ENCODE measurements around the gene SYP. TPM values are rescaled to one million over a fixed set of nuclear protein-coding genes. Genes with fewer than 3 reads are reported as not detected.
A peak's percentile ranks its signal among the peaks of the same experiment; 100 is the strongest.

SYP gene
- total and polyA plus RNA-seq, 9 of the 15 experiments (the other 6 are each of a cell fraction or from before 2014, with no cell fraction given): 0.48 to 5.1 (median 2.6) TPM

DNA sequence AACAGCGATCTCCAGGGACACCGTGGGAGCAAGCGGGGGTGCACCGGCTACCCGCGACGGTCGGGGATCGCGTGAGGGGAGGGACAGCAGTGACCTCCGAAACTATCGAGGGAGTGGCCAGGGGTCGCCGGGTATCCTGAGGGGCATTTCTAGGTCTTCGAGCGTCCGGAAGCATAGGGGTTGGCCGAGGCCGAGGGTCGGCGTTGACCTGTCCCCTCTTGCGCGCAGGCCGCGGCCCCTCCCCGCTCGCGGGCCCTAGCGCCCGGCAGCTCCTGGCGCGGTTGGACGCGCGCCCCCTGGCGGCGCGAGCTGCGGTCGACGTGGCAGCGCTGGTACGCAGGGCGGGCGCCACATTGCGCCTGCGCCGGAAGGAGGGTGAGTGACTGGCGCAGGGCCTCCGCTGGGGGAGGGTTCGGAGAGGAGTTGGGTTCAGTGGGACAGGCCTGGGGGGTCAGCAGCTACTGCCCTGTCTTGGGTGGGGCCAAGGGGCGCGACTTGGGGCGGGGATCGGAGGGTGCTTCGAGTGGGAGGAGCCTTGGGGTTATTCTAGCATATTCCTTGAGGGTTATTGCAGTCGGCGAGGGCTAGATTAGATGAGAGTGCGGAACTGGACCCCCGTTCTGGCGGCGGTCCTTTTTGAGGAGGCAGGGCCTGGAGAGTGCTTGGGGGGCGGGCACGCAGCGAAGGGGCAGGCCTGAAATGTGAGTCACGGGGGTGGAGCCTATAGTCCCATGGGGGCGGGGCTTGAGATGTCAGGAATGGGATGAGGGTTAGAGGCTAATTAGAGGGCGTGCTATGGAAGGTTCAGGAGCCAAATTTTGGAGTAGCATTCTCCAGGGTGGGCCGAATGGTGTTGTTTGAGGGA lies 36.2 kb downstream of the SYP start (continued):
- TF ChIP-seq MAZ (CRISPR knock-in tag; conservative IDR thresholded peaks at IDR 0.05 in 1 of 2, IDR thresholded peaks at IDR 0.05 in 1 of 2): peak; percentile 33 to 84; a peak in 3 of 4 replicates
- TF ChIP-seq ATF7 (IDR thresholded peaks at IDR 0.05): peak; percentile 95
- no peak for TF ChIP-seq KLF13 (tag; IDR thresholded peaks at IDR 0.05; ENCODE audit: borderline replicate concordance, low read depth)
- no peak; the same call in 1 of the 2 replicates for TF ChIP-seq CREB1 (IDR thresholded peaks at IDR 0.05)
- peak; percentile 69; the same call in 1 of the 2 replicates for TF ChIP-seq CREB1 (CRISPR knock-in tag; IDR thresholded peaks at IDR 0.05)
- TF ChIP-seq ZNF133 (CRISPR knock-in tag; IDR thresholded peaks at IDR 0.05): no peak
- TF ChIP-seq NR3C1 (CRISPR knock-in tag; IDR thresholded peaks at IDR 0.05): no peak
- 0 out of 2 replicates have a peak, but pooled peaks have one; percentile 12 for TF ChIP-seq DPF2 (IDR thresholded peaks at IDR 0.05)
- TF ChIP-seq RAD51 (IDR thresholded peaks at IDR 0.05; ENCODE audit: borderline replicate concordance, low read depth): no peak
- TF ChIP-seq NRF1 (conservative IDR thresholded peaks at IDR 0.05 in 1 of 2, IDR thresholded peaks at IDR 0.05 in 1 of 2): peak; percentile 90 to 92
- TF ChIP-seq CCNT2 (IDR thresholded peaks at IDR 0.05; ENCODE audit: borderline replicate concordance, extremely low read depth, insufficient read length, low read depth, low read length): peak; percentile 52
- TF ChIP-seq KDM5B (IDR thresholded peaks at IDR 0.05; ENCODE audit: insufficient replicate concordance, low read depth, low read length): peak; percentile 29
- TF ChIP-seq PHF21A (IDR thresholded peaks at IDR 0.05; ENCODE audit: borderline replicate concordance, low read depth): peak; percentile 28; the same call in 1 of the 2 replicates
- TF ChIP-seq, protein P1, sequence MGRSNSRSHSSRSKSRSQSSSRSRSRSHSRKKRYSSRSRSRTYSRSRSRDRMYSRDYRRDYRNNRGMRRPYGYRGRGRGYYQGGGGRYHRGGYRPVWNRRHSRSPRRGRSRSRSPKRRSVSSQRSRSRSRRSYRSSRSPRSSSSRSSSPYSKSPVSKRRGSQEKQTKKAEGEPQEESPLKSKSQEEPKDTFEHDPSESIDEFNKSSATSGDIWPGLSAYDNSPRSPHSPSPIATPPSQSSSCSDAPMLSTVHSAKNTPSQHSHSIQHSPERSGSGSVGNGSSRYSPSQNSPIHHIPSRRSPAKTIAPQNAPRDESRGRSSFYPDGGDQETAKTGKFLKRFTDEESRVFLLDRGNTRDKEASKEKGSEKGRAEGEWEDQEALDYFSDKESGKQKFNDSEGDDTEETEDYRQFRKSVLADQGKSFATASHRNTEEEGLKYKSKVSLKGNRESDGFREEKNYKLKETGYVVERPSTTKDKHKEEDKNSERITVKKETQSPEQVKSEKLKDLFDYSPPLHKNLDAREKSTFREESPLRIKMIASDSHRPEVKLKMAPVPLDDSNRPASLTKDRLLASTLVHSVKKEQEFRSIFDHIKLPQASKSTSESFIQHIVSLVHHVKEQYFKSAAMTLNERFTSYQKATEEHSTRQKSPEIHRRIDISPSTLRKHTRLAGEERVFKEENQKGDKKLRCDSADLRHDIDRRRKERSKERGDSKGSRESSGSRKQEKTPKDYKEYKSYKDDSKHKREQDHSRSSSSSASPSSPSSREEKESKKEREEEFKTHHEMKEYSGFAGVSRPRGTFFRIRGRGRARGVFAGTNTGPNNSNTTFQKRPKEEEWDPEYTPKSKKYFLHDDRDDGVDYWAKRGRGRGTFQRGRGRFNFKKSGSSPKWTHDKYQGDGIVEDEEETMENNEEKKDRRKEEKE (IDR thresholded peaks at IDR 0.05; ENCODE audit: borderline replicate concordance in 1 of 2, control insufficient read depth in 1 of 2, low read depth in 2 of 2, low read length in 1 of 2): peak in 1 of 2 experiments; percentile 58; a peak in 1 of 4 replicates
- TF ChIP-seq VEZF1 (CRISPR knock-in tag; IDR thresholded peaks at IDR 0.05): peak; percentile 69
- TF ChIP-seq NR2C2 (CRISPR knock-in tag; IDR thresholded peaks at IDR 0.05): no peak
- TF ChIP-seq NR2C2 (tag; IDR thresholded peaks at IDR 0.05): peak; percentile 64
- peak; percentile 22; the same call in 1 of the 2 replicates for TF ChIP-seq JUND (IDR thresholded peaks at IDR 0.05; ENCODE audit: borderline replicate concordance, low read depth, low read length)
- no peak for TF ChIP-seq JUND (tag; IDR thresholded peaks at IDR 0.05; ENCODE audit: borderline replicate concordance, low read depth, low read length)
- TF ChIP-seq CXXC5 (CRISPR knock-in tag; IDR thresholded peaks at IDR 0.05): peak; percentile 69
- TF ChIP-seq ARID1B (IDR thresholded peaks at IDR 0.05): peak; percentile 38; the same call in 1 of the 2 replicates
- TF ChIP-seq RAD21 (CRISPR knock-in tag; conservative IDR thresholded peaks at IDR 0.05 in 1 of 2, IDR thresholded peaks at IDR 0.05 in 1 of 2): peak; percentile 47 to 53; a peak in 3 of 4 replicates
- no peak for TF ChIP-seq ZNF175 (CRISPR knock-in tag; IDR thresholded peaks at IDR 0.05; ENCODE audit: low read depth)
